ENCODE results near the gene IRX2. TPM values are rescaled to one million over a fixed set of nuclear protein-coding genes. Genes with fewer than 3 reads are reported as not detected.

IRX2 gene
- total RNA-seq, 1 experiment from 2014 or later, result 0.10 TPM

- Histone ChIP-seq H3K27ac (ENCODE audit: low read length) (no peak overlapping the region), H3K4me3 (ENCODE audit: low read depth in 2 of 2, low read length in 2 of 2) (no peak overlapping the region), H3K27me3 (ENCODE audit: control insufficient read depth, insufficient read depth, low read length) (peaks cover 8% of the 10 kb centered on the region), H3K4me1 (ENCODE audit: control insufficient read depth, insufficient read depth, low read length) (no peaks in the 10 kb centered on the region), H3K36me3 (ENCODE audit: control insufficient read depth, insufficient read depth, low read length) (no peaks in the 10 kb centered on the region), H3K9me3 (ENCODE audit: control insufficient read depth, insufficient read depth, low read depth, low read length) (no peaks in the 10 kb centered on the region)
- ChIA-PET CTCF (no interaction called here), POLR2A (no interaction called here)
- intact Hi-C loops (cut with micrococcal nuclease; ENCODE audit: unreplicated experiment), result no loop called here
- DNase-seq (ENCODE audit: low read depth, low spot score) (no peak), ATAC-seq (no peak)
- no TSS peak for BruUV-seq (replicated peaks)
- in situ Hi-C loops (cut with HindIII; ENCODE audit: low pct_unique_long_range_greater_than_20kb, low sequenced_read_pairs), result no loop called here
- no peak for TF ChIP-seq REST (IDR thresholded peaks at IDR 0.05; ENCODE audit: insufficient read depth in 1 of 2, low read depth in 2 of 2, low read length in 1 of 2)
Measured at GRCh38 chr5:2721385-2722138, 29.9 kb downstream of the IRX2 start.

- intact Hi-C loops (cut with micrococcal nuclease; ENCODE audit: unreplicated experiment) (no loop called here), in situ Hi-C loops (cut with HindIII; ENCODE audit: low pct_unique_long_range_greater_than_20kb, low sequenced_read_pairs) (no loop called here)
- ATAC-seq (no peak), DNase-seq (ENCODE audit: low read depth, low spot score) (no peak)
- Histone ChIP-seq H3K9me3 (ENCODE audit: control insufficient read depth, insufficient read depth, low read depth, low read length) (no peaks in the 10 kb centered on the region), H3K36me3 (ENCODE audit: control insufficient read depth, insufficient read depth, low read length) (no peaks in the 10 kb centered on the region), H3K4me1 (ENCODE audit: control insufficient read depth, insufficient read depth, low read length) (no peaks in the 10 kb centered on the region), H3K27ac (ENCODE audit: low read length) (no peak overlapping the region), H3K27me3 (ENCODE audit: control insufficient read depth, insufficient read depth, low read length) (peaks cover 4% of the 10 kb centered on the region; the same call in 1 of the 2 replicates), H3K4me3 (ENCODE audit: low read depth in 2 of 2, low read length in 2 of 2) (no peak overlapping the region)
- ChIA-PET CTCF (interaction anchor here (0.6 kb wide), 1 partner anchor 181 kb away, joined by 3 read pairs; no protein-coding TSS in a partner anchor), POLR2A (no interaction called here)
- no TSS peak for BruUV-seq (replicated peaks)
- no peak for TF ChIP-seq SIN3A (IDR thresholded peaks at IDR 0.05; ENCODE audit: borderline replicate concordance, insufficient read depth, low read depth, low read length)
- no peak for TF ChIP-seq CTCF (IDR thresholded peaks at IDR 0.05)
- TF ChIP-seq TCF7L2 (IDR thresholded peaks at IDR 0.05; ENCODE audit: low read depth, low read length), result no peak
- TF ChIP-seq REST (IDR thresholded peaks at IDR 0.05; ENCODE audit: insufficient read depth in 1 of 2, low read depth in 2 of 2, low read length in 1 of 2), result no peak
- TF ChIP-seq POLR2AphosphoS5 (IDR thresholded peaks at IDR 0.05; ENCODE audit: low read depth, low read length), result no peak
Measured at GRCh38 chr5:2719332-2719731, 32.1 kb downstream of the IRX2 start.
